OCI-LY7 (cell line): ENCODE results near the gene KRT6B.

Source experiments
- CTCF ChIP-seq: fragments of 200-600 bp; sonication (generic); conservative IDR thresholded peaks from 2 replicates; pipeline ENCODE4 v1.5.1; 2014; ENCODE audit warnings: mild to moderate bottlenecking, antibody characterized with exemption, low read length, moderate library complexity, mixed read lengths
- EZH2phosphoT487 ChIP-seq: fragments of 200-600 bp; sonication (generic); IDR thresholded peaks from 2 replicates; pipeline ENCODE4 v1.6.1; 2018; ENCODE audit warnings: low read depth, borderline replicate concordance, mild to moderate bottlenecking, mixed run types, antibody characterized with exemption, low read length, moderate library complexity, mixed read lengths

GRCh38 chr12:52435659-52435999, 16.3 kb downstream of the KRT6B start:
- TF ChIP-seq EZH2phosphoT487 (no peak), CTCF (no peak)
